NK-92 treated with Interleukin-12 subunit alpha and Interleukin-12 subunit beta, amount 100 ng/mL, for 24 hours (cell line): Measurements from ENCODE around the gene PRAF2.
A peak's percentile ranks its signal among the peaks of the same experiment; 100 is the strongest.

Experiments used
- DNase-seq: peaks from one replicate; lab custom pipeline; 2025; lab: John Stamatoyannopoulos, UW

The PRAF2 gene

DNA sequence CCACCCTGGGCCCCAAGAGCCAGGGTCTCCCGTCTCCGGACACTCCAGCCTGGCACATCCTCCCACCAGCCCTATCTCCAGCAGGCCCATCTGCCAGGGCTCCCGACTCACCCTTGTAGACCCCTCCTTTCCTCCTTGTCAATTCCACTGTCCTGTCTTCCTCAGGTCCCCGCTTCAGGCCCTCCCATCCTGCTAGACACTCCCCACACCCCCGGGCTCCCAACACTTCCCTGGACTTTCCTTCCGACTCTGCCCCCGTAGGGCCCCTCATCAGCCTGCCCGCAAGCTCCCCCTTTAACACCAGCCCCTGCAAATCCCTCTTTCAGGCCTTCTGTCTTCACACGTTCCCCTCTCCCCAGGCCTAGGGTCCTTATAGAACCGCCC lies 1.1 kb downstream of the PRAF2 start:
- no peak for DNase-seq

DNA sequence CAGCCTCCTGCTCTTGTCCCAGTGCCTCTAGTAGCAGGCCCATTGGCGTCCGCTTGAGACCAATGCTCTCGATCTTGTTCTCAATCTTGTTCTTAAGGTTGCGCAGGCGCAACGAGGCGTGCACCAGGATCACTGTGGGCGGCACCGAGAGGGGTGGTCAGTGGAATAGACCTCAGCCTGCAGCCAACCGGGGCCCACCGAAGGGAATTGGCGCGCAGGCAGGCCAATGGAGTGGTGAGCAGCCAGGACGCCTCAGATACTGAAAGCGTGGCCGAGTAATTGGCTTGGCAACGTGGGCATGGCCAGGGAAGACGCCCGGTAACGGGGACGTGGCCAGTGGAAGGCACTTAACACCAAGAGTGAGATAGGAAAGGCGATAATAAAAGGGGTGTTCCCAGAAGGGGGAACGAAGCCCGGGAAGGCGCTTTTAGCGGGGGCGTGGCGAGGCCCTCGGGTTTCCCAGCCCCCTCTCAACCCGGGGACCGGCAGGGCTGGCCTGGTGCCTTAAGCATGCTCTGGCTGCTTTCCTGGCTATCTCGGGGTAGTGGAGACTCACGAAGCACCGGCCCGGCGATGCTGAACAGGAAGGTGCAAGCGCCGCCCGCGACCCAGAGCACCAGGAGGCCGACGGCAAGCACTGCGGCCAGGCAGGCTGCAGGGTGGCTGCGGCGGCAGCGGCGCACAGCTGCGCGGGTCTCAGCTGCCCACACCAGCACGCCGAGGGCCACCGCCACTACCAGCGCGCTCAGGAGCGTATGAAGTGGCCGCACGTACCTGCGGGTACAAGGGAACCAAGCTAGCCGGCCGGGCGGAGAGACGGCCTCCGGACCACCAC lies 1.7 kb downstream of the PRAF2 start:
- DNase-seq, result no peak

DNA sequence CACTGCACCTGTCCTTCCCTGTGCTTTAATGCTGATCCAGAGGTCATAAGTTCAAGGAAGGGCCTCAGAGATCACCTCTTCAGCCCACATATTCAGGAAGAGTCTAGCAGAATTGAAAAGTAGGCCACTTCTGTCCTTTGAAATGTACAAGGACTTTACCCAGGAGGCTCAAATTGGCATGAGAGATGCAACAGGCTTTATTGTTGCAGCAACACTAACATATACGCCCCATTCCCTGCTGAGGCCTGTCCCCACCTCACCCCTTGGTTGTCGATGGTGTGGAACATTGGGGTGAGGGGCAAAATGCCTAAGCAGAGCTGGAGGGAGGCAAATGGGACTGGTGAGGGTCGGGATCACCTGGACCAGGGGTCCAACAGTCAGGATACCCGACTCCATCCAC lies 2.8 kb downstream of the PRAF2 start:
- no peak for DNase-seq

DNA sequence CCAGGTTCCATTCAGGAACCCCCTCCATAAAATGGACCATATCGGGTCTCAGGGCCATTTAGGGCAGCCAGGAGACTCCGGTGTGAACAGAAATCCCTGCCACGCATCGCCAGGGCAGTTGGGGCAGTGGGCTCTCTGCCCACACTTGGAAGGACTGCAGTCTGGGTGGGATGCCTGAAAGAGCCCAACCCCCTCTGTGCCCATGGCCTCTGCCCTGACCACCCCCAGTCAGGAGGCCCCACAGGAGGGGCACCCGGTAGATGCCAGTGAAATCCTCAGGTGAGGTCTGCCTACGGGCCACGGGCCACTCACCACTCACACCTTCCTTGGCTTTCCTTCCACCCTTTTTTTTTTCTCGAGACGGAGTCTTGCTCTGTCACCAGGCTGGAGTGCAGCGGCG lies 4.8 kb downstream of the PRAF2 start:
- no peak for DNase-seq

DNA sequence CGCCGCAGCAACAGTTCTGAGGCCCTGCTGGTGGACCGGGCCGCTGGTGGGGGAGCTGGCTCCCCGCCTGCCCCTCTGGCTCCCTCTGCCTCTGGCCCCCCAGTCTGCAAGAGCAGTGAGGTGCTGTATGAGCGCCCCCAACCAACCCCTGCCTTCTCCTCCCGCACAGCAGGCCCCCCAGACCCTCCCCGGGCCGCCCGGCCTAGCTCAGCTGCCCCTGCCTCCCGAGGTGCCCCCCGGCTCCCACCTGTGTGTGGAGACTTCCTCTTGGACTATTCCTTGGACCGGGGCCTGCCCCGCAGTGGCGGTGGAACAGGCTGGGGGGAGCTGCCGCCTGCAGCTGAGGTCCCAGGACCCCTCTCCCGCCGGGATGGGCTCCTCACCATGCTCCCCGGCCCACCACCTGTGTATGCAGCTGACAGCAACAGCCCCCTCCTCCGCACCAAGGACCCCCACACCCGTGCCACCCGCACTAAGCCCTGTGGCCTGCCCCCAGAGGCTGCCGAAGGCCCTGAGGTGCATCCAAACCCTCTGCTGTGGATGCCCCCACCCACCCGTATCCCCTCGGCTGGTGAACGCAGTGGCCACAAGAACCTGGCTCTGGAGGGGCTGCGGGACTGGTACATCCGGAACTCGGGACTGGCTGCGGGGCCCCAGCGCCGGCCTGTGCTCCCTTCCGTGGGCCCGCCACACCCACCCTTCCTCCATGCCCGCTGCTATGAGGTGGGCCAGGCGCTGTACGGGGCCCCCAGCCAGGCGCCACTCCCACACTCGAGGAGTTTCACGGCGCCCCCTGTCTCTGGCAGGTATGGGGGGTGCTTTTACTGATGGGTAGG lies 6.3 kb downstream of the PRAF2 start:
- no peak for DNase-seq

DNA sequence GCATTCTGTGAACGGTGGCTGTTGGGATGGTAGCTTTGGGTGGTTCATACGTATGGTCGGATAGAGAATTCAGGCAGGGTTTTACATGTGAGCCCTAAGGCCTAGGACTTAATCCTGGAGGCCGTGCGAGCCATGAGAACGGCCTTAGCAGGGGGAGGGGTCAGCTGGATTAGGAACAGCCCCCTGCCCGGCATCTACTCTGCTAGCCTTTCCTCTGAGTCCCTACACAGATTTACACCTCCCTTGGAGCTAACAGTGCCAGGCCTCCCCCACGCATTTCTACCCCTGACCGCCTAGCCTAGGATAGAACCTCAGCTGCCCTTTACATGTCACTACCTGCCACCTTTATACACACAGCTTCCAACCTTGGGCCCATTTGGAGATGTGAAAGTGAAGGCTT lies 7.1 kb downstream of the PRAF2 start:
- DNase-seq, result no peak

DNA sequence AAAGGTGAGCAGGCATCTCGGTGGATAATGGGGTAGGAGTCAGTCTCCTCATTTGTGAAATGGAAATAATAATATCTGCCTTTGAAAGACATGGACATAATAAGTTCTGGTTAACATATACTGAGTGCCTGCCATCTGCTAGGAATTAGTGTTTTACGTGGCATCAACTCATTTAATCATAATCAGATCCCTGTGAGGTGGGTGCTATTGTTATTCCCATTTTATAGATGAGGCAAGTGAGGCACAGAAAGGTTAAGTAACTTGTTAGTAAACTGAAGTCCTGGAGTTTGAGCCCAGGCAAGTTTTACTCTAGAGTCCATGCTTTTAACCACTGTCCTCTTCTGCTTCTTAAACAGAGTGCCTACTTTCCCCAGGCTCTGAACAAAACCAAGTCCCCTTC lies 7.5 kb downstream of the PRAF2 start:
- DNase-seq, result no peak

DNA sequence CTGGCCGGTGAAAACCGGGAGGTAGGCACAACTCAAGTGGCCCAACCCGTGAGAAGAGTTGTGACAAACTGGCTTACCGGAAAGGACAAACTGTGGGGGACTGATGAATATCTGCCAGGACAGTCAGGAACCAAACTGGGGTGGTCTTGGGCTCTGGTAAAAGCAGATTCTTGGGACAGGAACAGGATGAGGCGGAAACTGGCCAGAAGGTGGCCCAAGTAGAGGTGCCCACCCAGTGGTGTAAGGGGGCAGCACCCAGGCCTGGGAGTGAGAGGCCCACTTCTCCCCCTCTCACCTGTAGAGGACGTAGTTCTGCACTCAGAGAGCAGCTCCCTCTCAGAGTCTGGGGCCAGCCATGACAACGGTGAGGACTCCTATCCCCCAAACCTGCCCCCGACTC lies 9.1 kb downstream of the PRAF2 start:
- DNase-seq, result no peak

DNA sequence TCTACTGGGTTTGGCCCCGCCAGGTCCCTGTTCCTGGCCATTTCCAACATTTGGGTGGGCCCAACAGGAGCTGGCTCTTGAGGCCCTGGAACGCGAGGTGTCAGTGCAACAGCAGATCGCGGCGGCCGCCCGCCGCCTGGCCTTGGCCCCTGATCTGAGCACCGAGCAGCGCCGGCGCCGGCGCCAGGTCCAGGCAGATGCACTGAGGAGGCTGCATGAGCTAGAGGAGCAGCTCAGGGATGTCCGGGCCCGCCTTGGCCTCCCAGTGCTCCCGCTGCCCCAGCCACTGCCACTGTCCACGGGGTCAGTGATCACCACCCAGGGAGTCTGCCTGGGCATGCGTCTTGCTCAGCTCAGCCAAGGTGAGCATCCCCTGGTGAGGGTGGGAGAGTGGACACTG lies 9.5 kb downstream of the PRAF2 start:
- no peak for DNase-seq

DNA sequence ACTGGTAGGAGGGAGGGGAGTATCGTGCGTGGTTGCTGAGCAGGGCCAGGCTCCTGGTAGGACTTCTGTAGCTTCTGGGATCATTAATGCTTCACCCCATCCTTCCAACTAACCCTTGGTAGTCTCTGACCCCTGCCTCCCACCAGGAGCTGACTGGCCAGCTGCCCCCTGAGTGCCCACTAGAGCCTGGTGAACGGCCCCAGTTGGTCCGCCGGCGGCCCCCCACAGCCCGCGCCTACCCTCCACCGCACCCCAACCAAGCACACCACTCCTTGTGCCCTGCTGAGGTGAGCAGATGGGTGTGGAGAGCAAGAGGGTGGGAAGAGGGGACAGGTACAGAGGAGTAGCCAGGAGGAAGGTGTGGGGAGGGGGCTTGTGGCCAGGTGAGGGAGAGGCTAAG lies 10.1 kb downstream of the PRAF2 start:
- DNase-seq, result no peak

DNA sequence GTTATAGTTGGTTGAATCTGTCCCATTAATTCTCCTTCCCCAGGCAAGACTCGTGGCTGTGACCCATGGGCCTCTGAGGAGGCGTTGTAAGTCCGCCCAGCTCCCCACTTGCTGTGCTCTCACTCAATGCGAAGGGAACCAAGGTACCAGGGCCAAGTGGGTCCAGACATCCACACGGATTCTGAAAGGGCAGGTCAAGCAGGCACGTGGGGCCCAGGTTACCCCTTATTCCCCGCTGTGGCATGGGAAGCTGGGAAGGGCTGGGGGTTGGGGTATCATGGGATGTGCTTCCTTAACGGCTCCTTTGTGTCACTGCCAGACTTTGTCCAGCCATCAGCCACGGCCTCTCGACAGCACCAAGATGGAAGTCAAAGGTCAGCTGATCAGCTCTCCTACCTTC lies 11.9 kb downstream of the PRAF2 start:
- DNase-seq, result no peak

DNA sequence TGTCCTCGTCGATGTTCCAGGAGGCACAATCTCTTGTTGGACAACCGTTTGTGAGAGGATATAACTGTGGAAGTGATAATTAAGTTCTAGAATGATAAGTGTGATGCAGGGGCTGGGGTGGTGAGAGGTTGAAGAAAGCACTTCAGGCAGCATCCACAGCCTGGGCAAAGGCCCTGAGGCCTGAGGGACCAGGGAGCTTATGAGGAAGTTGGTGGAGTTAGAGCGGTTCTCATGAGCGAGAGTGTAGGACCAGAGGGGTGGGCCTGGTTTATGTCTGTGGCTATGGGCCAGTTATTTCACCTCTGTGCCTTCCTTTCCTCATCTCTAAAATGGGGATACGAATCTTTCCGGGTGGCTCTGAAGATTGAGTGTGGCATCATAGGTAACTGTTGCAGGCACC lies 12.3 kb downstream of the PRAF2 start:
- no peak for DNase-seq

DNA sequence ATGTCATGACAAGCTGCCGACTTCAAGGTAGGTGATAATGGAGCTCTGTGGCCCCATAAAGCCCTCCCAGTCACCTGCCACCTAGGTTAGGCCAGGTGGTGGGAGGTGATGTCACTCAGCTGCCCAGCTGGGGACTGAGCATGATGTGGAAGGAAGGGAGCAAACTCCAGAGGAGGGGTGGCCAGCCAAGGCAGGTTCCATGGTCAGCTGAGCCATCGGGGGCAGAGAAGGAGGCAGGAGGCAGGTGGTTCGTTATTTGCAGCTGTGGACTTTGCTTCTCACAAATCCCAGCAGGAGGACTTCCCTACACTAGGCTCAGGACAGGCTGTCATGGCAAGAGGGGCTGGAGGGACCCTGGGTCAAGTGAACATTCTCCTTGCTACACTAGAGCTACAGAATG lies 12.9 kb downstream of the PRAF2 start:
- DNase-seq, result no peak

DNA sequence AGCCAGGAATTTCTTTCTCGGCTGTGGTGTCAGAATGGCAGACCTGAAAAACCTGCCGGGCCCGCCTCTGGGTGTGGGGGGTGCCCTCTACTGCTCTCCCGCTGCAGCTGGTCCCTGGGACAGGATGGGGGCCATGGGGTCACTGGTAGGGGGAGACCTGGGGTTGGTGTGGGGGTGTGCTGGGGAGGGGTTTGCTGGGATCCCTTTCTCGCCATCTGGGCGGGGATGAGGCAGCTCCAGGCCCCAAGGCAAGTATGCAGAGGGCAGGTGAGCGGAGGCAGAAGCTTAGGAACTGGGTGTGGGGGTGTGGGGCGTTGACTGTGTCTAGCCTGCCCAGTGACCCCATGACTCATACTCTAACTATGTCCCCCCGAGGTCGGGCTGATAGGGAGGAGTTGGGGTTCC lies 14.1 kb downstream of the PRAF2 start:
- DNase-seq, result no peak

DNA sequence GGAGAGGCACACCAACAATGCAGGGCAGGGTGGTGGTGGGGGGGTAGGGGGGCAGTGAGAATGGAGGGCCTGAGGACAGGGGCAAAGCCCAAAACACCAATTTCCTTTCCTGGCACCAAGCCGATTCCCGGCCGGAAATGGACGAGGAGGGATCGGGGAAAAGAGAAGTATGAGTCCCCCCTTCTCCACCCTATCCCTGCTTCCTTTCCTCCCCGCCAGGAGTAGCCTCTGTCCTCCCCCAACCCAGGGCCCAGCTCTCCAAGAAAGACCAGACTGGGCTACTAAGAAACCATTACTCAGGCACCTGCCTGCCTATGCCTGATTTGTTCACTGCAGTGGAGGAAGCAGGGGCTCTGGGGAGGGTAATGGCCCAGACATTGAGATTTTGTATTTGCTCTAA lies 14.6 kb downstream of the PRAF2 start:
- no peak for DNase-seq

DNA sequence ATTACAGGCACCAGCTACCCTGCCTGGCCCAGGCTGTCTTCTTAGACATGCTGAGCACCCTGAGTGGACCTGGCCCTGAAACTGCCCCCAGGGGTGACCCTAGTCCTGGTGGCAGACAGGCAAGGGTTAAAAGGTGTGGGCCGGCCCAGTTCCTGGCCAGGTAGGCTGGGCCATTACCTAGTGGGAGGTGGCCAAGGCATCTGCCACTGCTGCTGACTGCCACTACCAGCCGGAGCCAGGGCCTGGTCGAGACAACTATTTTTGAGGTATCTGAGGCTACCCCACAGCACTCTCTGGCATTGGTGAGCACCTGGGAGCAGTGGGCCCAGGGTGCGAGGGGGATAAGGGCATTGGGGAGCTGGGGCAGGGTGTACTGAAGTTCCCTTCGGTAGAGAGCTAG lies 15.0 kb downstream of the PRAF2 start, which contains the start of gene CCDC120:
Gene CCDC120, plus strand, starts transcription at position 206 of the 400 bp plus-strand sequence. CDS start 3,043 bp downstream, outside the sequence.
- no peak for DNase-seq

DNA sequence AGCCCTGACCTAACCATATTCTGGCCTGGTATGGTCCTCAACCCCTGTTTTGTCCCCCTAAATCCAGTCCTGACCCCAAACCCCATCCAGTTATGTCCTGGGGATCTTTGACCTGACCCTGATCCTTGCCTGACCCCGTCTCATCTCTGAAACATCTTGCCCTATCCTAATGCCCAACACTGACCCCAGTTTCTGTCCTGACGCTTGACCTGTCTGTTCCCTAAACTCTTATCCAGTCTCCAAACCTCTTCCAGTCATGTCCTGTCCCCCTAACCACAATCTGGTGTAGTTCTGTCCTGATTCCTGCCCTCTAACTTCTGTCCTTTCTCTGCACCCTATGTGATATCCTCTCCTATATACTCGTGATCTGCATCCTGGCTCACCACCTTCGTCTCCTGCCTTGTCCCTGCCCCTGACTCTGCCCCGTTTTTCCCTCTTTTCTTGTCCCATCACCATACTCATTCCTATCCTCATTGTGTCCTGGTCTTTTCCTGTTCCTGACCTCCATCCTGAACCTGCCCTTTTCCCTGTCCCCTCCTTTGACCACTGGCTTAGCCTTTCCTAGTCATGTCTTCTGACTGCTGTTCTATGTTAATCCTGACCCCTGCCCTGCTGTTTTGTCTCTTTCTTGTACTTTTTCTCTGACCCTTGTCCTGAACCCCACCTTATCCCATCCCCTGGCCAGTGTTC lies 19.6 kb downstream of the PRAF2 start:
- DNase-seq, result no peak

DNA sequence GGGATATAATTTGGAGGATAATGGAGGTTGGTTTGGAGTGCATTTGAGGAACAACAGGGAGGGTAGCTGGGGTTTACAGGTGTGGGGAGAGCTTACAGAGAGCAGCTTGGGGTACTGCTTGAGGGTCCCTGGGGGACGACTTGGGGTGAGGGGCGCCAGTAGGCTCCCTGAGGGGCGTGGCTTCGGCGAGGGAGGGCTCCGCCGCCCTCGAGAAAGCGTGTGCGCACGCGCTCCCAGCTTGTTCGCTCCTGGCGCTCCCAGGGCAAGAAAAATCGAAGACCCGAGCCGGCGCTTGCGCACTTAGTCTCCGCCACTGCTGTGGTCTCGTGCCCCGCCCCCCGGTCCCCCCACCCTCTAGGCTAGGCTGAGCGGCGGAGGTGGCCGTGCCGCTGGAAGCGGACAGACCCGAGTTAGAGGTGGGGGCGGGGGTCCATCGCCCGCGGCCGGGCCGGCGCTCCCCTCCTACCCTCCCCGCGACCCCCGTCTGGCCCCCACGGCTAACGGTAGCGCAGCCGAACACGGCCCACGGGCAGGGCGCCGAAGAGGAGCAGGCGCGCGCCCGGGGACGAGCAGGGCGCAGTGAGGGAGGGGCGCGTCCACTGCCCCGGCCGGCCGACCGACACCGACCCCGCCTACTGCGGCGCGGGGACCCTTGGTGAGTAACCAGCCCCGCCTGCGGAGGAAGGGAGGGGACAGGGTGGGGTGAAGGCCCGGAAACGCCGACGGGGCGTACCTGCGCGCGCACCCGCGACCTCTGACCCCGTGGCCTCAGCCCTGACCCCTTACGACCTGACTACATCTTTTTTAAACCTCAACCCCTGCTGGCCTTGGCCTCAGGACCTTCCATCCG lies 20.4 kb downstream of the PRAF2 start:
- DNase-seq, result peak; percentile 70

DNA sequence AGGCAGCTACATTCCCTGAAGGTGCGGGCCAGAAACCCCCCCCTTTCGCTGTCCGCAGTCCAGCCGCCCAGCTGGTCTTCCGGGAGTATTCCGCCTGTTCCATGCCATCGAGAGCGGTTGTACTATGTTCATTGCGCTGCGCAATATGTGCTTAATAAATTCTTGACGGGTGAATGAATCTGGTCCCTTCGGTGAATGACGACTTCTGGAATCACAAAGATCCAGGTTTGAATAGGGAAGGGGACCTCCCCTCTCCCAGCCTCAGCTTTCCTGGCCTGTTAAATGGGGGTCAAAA lies 29.9 kb downstream of the PRAF2 start:
- DNase-seq, result no peak

DNA sequence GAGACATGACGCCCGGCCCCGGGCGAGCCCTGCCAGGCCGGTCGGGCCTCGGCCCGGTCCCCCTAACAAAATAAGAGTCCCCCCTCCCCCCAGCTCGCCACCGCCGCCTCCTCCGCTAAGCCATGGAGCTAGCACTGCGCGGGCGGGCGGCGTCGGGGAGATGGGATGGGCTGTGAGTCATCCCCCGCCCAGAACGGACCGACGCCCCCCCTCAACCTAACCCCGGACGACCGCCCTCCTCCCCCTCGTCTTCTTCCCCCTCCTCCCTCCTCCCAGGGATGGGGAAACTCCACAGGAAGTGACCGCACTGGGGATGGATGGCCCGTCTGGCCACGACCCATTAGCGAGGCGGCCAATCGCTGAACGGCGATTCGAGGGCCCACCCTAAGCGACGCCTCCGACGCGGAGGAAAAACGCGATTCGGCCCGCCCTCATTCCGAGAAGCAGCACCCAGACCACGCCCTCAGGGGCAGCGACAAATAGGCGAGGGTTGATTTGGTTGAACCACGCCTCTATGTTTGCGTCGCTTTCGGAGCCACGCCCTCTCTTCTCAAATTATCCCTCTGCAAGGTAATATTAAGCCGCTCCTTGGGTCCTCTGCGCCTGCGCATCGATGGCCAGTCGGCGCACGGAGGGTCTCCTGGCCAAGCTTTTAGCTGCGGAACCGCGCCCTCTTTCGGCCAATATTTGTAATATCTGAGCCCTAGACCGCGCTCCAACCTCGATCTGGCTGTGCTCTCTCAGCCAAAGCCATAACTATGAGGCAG lies 30.4 kb downstream of the PRAF2 start, which contains the start of gene TFE3:
Gene TFE3, minus strand, starts transcription at position 138 of the 767 bp plus-strand sequence. Its CDS starts 131 bp downstream, at position 7.
- DNase-seq, result peak; percentile 97

DNA sequence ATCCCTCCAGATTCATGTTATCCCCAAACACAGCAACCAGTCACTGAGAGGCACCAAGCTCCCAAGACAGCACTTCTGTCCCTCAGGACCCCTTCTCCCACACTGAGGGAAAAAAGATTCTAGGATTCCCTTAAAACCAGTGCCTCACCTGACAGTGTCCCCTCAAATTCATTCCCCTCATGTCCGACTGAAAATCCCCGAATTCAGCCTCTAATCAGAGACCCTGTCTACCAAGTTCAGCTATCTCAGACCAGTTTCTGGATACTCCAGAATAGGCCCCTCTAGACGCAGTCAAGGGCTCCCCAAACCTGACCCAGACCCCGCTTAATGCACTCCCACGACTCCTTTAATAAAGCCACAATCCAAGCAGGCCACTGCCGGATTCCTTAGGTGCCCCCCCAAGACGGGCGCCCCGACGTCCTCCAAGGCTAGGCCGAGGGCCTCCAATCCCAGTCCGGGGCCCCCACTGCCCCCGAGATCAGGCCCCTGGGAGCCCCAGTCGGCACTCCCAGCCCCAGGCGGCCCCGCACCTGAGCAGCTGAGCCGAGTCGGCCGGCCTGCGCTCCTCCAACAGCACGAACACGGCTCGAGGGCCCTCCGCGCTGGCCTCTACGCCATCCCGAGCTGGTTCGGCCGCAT lies 31.1 kb downstream of the PRAF2 start:
- DNase-seq, result no peak
